ENCODE data around the gene COA1.
"Not testable (repeated sequence)": the region's sequence is repeated elsewhere in the genome, so short reads cannot be mapped to it uniquely, and the experiment has no call there.

Gene COA1

GRCh38 chr7:43726466-43726865 lies 2.9 kb downstream of the COA1 start:
- no peak for DNase-seq

GRCh38 chr7:43725251-43725650 lies 4.1 kb downstream of the COA1 start:
- DNase-seq: no peak

- DNase-seq: no peak
Measured at GRCh38 chr7:43723007-43723341, 6.3 kb downstream of the COA1 start.

- peak; percentile 7 for DNase-seq
Measured at GRCh38 chr7:43721193-43721806, 8.0 kb downstream of the COA1 start.

- no peak for DNase-seq
Measured at GRCh38 chr7:43716598-43716997, 12.7 kb downstream of the COA1 start.

- not testable (repeated sequence) for DNase-seq
Measured at GRCh38 chr7:43715966-43716365, 13.4 kb downstream of the COA1 start.

- DNase-seq: no peak
Measured at GRCh38 chr7:43711503-43711902, 17.8 kb downstream of the COA1 start.

- not testable (repeated sequence) for DNase-seq
Measured at GRCh38 chr7:43708055-43708454, 21.3 kb downstream of the COA1 start.

GRCh38 chr7:43703573-43703972 lies 25.8 kb downstream of the COA1 start:
- no peak for DNase-seq

GRCh38 chr7:43702974-43703373 lies 26.3 kb downstream of the COA1 start:
- DNase-seq: no peak

GRCh38 chr7:43701929-43702328 lies 27.4 kb downstream of the COA1 start:
- no peak for DNase-seq

GRCh38 chr7:43701500-43701854 lies 27.8 kb downstream of the COA1 start:
- no peak for DNase-seq

GRCh38 chr7:43700646-43701499 lies 28.4 kb downstream of the COA1 start:
- DNase-seq: no peak

- DNase-seq: peak; percentile 35
Measured at GRCh38 chr7:43700059-43700501, 29.2 kb downstream of the COA1 start.

GRCh38 chr7:43698460-43699255 lies 30.7 kb downstream of the COA1 start:
- no peak for DNase-seq

- DNase-seq: no peak
Measured at GRCh38 chr7:43697690-43698089, 31.6 kb downstream of the COA1 start.

- no peak for DNase-seq
Measured at GRCh38 chr7:43695365-43695764, 34.0 kb downstream of the COA1 start.

GRCh38 chr7:43694399-43694748 lies 34.9 kb downstream of the COA1 start:
- no peak for DNase-seq

GRCh38 chr7:43693687-43694398 lies 35.5 kb downstream of the COA1 start:
- DNase-seq: no peak

GRCh38 chr7:43692582-43693373 lies 36.5 kb downstream of the COA1 start:
- no peak for DNase-seq

GRCh38 chr7:43691611-43692010 lies 37.7 kb downstream of the COA1 start:
- no peak for DNase-seq

- no peak for DNase-seq
Measured at GRCh38 chr7:43689115-43689514, 40.2 kb downstream of the COA1 start.
